ENCODE measurements around the gene EMID1. TPM values are rescaled to one million over a fixed set of nuclear protein-coding genes. Genes with fewer than 3 reads are reported as not detected.

The EMID1 gene
- total and polyA plus RNA-seq, 4 donors: 4.9 to 30.2 (median 8.4) TPM

- Histone ChIP-seq H3K36me3 (ENCODE audit: control insufficient read depth in 4 of 4, insufficient read depth in 4 of 4, low read length in 4 of 4) (no peaks in the 10 kb centered on the region), H3K9me3 (ENCODE audit: control insufficient read depth in 4 of 4, insufficient read depth in 3 of 4, low read length in 3 of 4) (no peaks in the 10 kb centered on the region), H3K4me1 (ENCODE audit: control insufficient read depth in 5 of 5, insufficient read depth in 5 of 5, low read length in 5 of 5) (no peaks in the 10 kb centered on the region), H3K27me3 (ENCODE audit: control insufficient read depth in 3 of 3, insufficient read depth in 3 of 3, low read length in 2 of 3) (no peaks in the 10 kb centered on the region), H3K27ac (ENCODE audit: low read depth in 1 of 2, low read length in 1 of 2) (no peak overlapping the region), H3K4me3 (no peak overlapping the region), H3K9ac (ENCODE audit: insufficient read depth in 1 of 2, low read length in 2 of 2) (no peak overlapping the region)
- no peak for TF ChIP-seq CTCF (IDR thresholded peaks at IDR 0.05; ENCODE audit: control extremely low read depth, extremely low read depth)
- DNase-seq (no peak), ATAC-seq (ENCODE audit: insufficient read depth, low FRiP score) (no peak)
- 87 to 91% methylated on average over 7 of the region's 7 CpGs for WGBS, 2 donors
Measured at GRCh38 chr22:29187831-29188230, 17.9 kb upstream of the EMID1 start.

- Histone ChIP-seq H3K4me3 (no peak overlapping the region), H3K27ac (ENCODE audit: low read depth in 1 of 2, low read length in 1 of 2) (no peak overlapping the region), H3K9ac (ENCODE audit: insufficient read depth in 1 of 2, low read length in 2 of 2) (no peak overlapping the region), H3K4me1 (ENCODE audit: control insufficient read depth in 5 of 5, insufficient read depth in 5 of 5, low read length in 5 of 5) (peaks cover 0 to under 1% (median 0%) of the 10 kb centered on the region in 5 donors), H3K27me3 (ENCODE audit: control insufficient read depth in 3 of 3, insufficient read depth in 3 of 3, low read length in 2 of 3) (no peaks in the 10 kb centered on the region), H3K9me3 (ENCODE audit: control insufficient read depth in 4 of 4, insufficient read depth in 3 of 4, low read length in 3 of 4) (no peaks in the 10 kb centered on the region), H3K36me3 (ENCODE audit: control insufficient read depth in 4 of 4, insufficient read depth in 4 of 4, low read length in 4 of 4) (no peaks in the 10 kb centered on the region)
- WGBS, 2 donors: 88 to 92% methylated on average over 8 of the region's 8 CpGs
- DNase-seq (no peak), ATAC-seq (ENCODE audit: insufficient read depth, low FRiP score) (no peak)
- TF ChIP-seq CTCF (IDR thresholded peaks at IDR 0.05; ENCODE audit: control extremely low read depth, extremely low read depth): no peak
Measured at GRCh38 chr22:29190051-29190450, 15.6 kb upstream of the EMID1 start.

GRCh38 chr22:29190918-29191317 lies 14.8 kb upstream of the EMID1 start:
- no peak overlapping the region for H3K9ac ChIP-seq (ENCODE audit: insufficient read depth in 1 of 2, low read length in 2 of 2)
- peaks cover 0 to 5% (median 0%) of the 10 kb centered on the region in 5 donors for H3K4me1 ChIP-seq (ENCODE audit: control insufficient read depth in 5 of 5, insufficient read depth in 5 of 5, low read length in 5 of 5)
- H3K27me3 ChIP-seq (ENCODE audit: control insufficient read depth in 3 of 3, insufficient read depth in 3 of 3, low read length in 2 of 3): no peaks in the 10 kb centered on the region
- no peak for TF ChIP-seq CTCF (IDR thresholded peaks at IDR 0.05; ENCODE audit: control extremely low read depth, extremely low read depth)
- H3K9me3 ChIP-seq (ENCODE audit: control insufficient read depth in 4 of 4, insufficient read depth in 3 of 4, low read length in 3 of 4): peaks cover 0 to 2% (median 0%) of the 10 kb centered on the region in 4 donors
- H3K27ac ChIP-seq (ENCODE audit: low read depth in 1 of 2, low read length in 1 of 2): no peak overlapping the region
- no peak for ATAC-seq (ENCODE audit: insufficient read depth, low FRiP score)
- H3K36me3 ChIP-seq (ENCODE audit: control insufficient read depth in 4 of 4, insufficient read depth in 4 of 4, low read length in 4 of 4): no peaks in the 10 kb centered on the region
- H3K4me3 ChIP-seq: no peak overlapping the region
- no peak for DNase-seq
- 91 to 94% methylated on average over 10 of the region's 10 CpGs for WGBS, 2 donors

GRCh38 chr22:29193021-29193420 lies 12.7 kb upstream of the EMID1 start:
- Histone ChIP-seq H3K4me1 (ENCODE audit: control insufficient read depth in 5 of 5, insufficient read depth in 5 of 5, low read length in 5 of 5) (peaks cover 0 to 5% (median 0%) of the 10 kb centered on the region in 5 donors), H3K9ac (ENCODE audit: insufficient read depth in 1 of 2, low read length in 2 of 2) (no peak overlapping the region), H3K4me3 (no peak overlapping the region), H3K36me3 (ENCODE audit: control insufficient read depth in 4 of 4, insufficient read depth in 4 of 4, low read length in 4 of 4) (peaks cover 0 to 3% (median 0%) of the 10 kb centered on the region in 4 donors), H3K27me3 (ENCODE audit: control insufficient read depth in 3 of 3, insufficient read depth in 3 of 3, low read length in 2 of 3) (no peaks in the 10 kb centered on the region), H3K27ac (ENCODE audit: low read depth in 1 of 2, low read length in 1 of 2) (no peak overlapping the region), H3K9me3 (ENCODE audit: control insufficient read depth in 4 of 4, insufficient read depth in 3 of 4, low read length in 3 of 4) (peaks cover 0 to 2% (median 0%) of the 10 kb centered on the region in 4 donors)
- DNase-seq (no peak), ATAC-seq (ENCODE audit: insufficient read depth, low FRiP score) (no peak)
- 93 to 94% methylated on average over 8 of the region's 8 CpGs for WGBS, 2 donors
- no peak for TF ChIP-seq CTCF (IDR thresholded peaks at IDR 0.05; ENCODE audit: control extremely low read depth, extremely low read depth)
